NCI-H2196 treated with DMSO at 0.1 percent for 48 hours (cell line): ENCODE results near the gene SLCO3A1.

Experiments
- DNase-seq: peaks from one replicate; lab custom pipeline; 2025; ENCODE audit not compliant: unreplicated experiment; lab: John Stamatoyannopoulos, UW

SLCO3A1 gene

DNA sequence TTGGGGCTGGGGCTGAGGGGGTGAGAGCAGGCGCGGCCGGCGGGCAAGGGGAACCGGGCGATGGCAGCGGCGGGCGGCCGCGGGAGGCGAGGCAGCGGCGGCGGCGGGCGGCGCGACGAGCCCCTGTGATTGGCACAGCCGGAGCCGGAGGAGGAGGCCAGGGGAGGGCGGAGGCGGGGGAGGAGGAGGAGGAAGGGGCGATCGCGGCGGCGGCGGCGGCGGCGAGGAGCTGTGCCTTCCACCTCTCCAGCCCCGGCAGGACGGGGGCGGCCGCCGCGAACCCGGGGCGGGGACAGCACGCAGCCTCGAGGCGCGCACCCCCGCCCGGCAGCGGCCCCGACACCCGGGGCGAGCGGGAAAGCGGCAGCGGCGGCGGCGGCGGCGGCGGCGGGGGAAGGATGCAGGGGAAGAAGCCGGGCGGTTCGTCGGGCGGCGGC is at the start of gene SLCO3A1:
SLCO3A1 (plus strand) TSS at position 198 of the 437 bp plus-strand sequence.
- no peak for DNase-seq

DNA sequence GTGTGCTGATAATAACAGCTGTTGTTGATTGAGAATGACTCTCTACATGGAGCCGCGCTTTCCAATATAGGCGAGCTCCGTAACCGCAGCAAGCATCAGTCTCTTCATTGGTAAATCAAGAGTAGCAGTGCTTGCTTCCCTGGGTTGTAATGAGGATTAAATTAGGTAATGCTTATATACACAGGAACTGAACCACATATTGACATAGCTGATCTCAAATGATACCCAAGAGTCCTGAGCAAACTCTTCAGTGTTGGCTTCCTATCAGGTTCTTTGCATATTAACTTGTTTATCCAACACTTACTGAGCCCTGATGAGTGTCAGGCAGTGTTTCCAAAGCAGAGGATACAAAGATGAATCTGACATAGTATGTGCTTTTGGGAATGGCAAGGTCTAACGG is 46.4 kb upstream of the SLCO3A1 start:
- peak; percentile 78 for DNase-seq

DNA sequence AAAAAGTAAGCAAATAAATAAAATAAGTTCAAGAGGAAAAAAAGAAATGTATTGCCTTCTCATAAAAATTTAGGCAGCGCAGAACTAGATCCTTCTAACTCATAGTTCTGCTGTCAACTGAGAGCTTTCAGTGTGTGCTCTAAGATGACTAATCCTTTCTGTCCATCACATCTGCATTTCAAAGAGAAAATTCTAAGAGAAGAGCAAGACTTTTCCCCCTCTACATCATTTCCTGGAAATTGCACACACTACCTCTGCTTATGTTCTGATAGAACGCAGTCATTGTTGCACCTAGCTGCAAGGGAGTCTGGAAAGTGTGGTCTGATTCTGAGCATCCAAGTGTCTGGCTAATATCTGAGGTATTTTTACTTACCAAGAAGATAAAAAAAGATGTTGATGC is 39.6 kb upstream of the SLCO3A1 start:
- no peak for DNase-seq

- no peak for DNase-seq
Measured at GRCh38 chr15:91816942-91817341, 36.6 kb upstream of the SLCO3A1 start.

DNA sequence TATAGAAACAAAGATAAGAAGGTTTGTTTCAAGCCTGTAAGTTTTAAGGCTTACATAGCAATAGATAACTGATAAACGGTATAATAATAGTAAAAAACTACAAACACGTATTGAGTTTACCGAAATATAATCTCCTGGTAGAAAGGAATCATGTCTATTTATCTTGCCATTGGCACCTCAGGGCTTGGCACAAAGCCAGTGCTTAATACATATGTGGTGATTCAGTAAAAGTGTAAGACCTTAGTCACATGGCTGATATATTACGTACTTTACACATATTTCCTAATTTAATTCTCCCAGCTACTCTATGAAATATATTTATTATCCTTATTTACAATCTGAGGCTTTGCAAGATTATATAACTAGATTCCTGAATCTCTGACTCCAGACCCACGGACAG is 32.0 kb upstream of the SLCO3A1 start:
- no peak for DNase-seq

GRCh38 chr15:91824256-91824655 is 29.3 kb upstream of the SLCO3A1 start:
- no peak for DNase-seq

GRCh38 chr15:91826443-91826842 is 27.1 kb upstream of the SLCO3A1 start:
- no peak for DNase-seq

DNA sequence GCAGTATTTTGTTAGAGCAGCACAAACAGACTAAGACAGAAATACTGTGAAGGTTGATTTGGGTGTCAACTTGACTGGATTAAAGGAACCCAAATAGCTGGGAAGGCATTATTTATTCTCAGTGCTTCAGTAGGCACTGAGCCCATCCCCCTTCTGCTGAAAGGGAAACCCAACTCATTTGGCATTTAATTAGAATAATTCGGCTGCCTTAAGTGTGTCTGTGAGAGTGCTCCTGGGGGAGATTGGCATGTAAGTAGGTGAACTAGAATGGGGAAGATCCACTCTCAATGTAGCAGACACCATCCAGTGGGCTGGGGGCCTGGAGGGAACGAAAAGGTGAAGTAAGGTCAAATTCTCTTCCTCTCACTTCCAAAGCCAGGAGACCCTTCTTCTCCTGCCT is 20.5 kb upstream of the SLCO3A1 start:
- DNase-seq = no peak

DNA sequence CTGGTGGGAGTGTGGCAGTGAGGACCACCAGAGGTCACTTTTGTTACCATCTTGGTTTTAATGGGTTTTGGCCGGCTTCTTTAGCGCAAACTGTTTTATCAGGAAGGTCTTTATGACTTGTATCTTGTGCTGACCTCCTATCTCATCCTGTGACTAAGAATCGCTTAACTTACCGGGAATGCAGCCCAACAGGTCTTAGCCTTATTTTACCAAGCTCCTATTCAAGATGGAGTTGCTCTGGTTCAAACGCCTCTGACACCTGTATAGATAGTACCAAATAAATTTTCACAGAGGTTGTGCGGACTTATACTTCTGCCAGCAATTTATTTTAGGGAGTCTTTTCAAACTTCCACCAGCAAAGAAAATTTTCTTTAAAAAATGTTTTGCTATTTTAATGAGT is 13.6 kb upstream of the SLCO3A1 start:
- DNase-seq = no peak

- no peak for DNase-seq
Measured at GRCh38 chr15:91841861-91842260, 11.6 kb upstream of the SLCO3A1 start.

- DNase-seq = no peak
Measured at GRCh38 chr15:91844341-91844740, 9.2 kb upstream of the SLCO3A1 start.

GRCh38 chr15:91844928-91845327 is 8.6 kb upstream of the SLCO3A1 start:
- DNase-seq = no peak

GRCh38 chr15:91845720-91846119 is 7.8 kb upstream of the SLCO3A1 start:
- no peak for DNase-seq

DNA sequence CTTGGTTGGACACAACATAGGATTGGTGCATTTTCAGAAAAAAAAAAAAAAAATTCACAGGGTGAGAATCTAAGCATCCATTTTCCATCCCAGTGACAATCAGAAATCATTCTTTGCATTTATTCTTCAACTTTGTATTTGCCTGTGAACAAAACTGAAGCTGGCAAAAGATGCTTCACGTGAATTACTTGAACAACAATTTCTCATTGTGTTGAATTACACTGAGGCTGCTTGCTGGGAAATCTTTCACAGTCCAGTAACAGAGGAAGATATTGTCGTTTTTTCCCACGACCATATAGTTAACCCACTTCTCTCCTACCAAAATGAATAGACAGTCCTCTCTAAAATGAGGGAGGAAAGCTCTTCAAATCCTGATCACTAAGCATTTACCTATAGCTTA is 4.3 kb upstream of the SLCO3A1 start:
- no peak for DNase-seq

DNA sequence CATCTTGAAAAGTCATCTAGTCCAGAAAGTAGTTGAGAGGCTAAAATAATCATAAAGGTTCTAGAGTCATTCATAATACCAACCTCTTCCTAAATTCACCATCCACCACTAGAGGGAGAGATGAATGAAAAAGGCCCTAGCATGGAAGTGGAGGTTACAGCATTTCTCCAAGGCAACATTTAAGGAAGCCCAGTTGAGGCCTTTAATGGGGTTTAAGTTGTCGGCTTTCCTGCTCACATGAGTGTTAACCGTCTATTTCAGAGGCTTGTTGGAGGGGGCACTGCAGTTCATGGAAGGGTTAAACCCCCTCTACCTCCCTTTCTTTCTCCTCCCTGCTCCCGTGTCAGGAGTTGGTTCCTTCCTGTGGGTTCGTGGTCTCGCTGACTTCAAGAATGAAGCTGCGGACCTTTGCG is 3.8 kb upstream of the SLCO3A1 start:
- no peak for DNase-seq

DNA sequence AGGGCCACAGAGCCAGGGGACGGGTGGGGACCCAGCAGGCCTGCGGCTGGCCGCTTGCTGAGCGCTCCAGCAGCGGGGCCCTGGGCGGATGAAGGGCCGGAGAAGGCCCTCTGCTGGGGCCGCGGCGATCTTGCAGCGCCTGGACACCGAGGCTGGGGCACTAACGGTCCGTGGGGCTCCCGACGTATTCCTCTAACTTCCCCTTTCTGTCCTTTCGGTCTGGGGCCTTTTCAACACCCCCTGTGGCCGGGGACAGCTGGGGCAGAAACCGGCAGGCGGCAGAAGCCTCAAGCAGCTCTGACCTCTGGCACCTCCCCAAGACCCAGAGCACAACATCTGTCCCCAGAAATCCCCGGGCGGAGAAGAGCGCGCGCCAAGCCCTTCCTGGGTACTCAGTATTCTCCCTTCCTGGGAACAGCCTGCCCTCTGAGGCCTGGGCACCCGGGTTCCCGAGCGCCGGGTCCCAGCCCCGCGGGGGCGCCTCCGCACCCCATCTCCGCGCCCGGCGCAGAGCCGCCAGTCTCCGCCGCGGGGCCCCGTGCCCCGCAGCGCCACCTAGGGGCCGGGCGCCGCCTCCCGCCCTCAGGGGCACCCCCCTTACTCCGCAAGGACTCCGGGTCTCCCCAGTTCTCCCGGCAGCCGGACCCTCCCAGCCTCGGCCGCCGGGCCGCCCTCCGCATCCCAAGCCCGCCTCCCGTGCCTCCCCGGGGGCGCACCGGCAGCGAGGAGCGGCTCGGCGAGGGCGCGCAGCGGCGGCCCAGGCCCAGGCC is 582 bp upstream of the SLCO3A1 start:
- peak; percentile 22 for DNase-seq

- no peak for DNase-seq
Measured at GRCh38 chr15:91853948-91854638, 585 bp downstream of the SLCO3A1 start.

DNA sequence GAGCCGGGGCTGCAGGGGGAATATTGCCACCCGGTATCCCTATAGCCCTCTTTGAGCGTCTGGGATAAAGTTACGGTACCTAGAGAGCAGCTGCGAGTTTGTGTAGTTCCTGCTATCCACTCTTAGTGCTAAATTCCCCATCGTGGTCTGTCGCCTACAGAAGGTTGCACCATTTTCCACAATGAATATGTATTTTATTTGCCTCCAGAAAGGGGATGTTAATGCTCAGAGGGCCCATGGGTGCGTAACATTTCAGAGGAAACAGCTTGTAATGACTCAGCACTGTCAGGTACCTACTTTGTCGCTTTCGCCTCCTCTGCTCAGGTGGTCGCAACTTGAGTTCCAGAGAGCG is 1.1 kb downstream of the SLCO3A1 start:
- DNase-seq = no peak

DNA sequence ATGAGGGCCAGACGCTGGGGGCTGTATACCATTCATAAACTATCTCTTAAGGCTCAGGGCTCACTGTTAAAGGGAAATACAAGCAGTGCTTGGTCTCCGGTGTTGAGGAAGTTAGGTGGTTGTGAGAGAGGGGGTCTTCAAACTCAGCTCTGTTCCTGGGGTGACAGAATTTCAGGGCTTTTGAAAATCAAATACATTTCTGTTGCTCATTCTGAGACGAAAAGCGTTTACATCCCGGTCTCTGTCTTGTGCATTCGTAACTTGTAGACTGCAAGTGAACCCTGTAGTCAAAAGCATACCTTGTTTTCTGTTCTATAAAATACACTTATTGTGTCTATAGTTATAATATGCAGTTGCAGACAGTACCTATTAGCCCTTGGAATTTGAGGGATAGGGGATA is 1.7 kb downstream of the SLCO3A1 start:
- DNase-seq = no peak

DNA sequence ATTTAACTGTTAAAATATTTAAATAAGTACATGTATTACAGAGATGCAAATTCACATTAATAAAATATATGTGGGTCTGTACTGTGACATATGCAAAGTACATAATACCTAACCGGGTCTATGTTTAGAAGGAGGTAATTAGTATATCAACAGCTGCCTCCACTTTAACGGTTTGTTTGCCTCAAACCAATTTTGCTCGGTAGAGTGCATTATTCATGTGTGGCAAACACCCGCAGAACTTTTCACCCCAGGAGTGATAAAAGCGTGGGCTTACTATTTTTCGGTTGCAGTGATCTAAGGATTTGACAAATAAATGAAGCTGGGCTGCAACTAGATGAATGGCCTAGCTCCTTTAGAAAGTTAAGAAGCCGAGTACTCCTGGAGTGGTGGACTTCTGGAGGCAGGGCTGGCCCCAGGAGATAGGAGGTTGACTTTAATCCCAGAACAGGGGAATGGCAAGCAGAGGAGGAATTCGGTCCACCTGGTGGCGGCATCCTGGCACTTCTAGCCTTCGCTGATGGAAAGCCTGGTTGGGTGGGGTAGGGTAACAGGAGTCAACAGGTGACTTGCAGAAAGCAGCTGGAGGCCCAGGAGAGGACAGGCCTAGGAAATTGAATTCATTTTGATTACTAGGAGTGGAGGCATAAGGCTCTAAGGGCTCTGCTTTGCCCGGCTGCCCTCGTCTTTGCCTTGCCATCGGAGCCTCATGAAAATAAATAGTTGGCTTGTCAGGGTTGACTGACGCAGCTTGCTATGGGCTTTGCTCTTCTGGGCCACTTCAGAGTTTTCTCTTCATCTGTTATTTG is 2.4 kb downstream of the SLCO3A1 start:
- DNase-seq = peak; percentile 51

GRCh38 chr15:91857224-91857585 is 3.7 kb downstream of the SLCO3A1 start:
- no peak for DNase-seq

- no peak for DNase-seq
Measured at GRCh38 chr15:91857772-91858171, 4.3 kb downstream of the SLCO3A1 start.
